PFSK-1 (cell line): ENCODE results near the gene TMIE.

Experiments
- FOXP2 ChIP-seq: optimal IDR thresholded peaks from 2 replicates; pipeline ENCODE3; 2011; ENCODE audit warnings: borderline replicate concordance, control low read depth, inconsistent platforms; ENCODE audit not compliant: insufficient read depth; ENCODE audit errors: extremely low read length, extremely low read depth
- POLR2AphosphoS5 ChIP-seq: IDR thresholded peaks from 2 replicates; pipeline ENCODE4 v1.6.1; 2012; ENCODE audit warnings: low read depth, mild to moderate bottlenecking, control low read depth, low read length, moderate library complexity
- SIN3A ChIP-seq: IDR thresholded peaks from 2 replicates; pipeline ENCODE4 v1.6.1; 2012; ENCODE audit warnings: mild to moderate bottlenecking, low read length, moderate library complexity, borderline replicate concordance; ENCODE audit not compliant: insufficient read depth
- TAF1 ChIP-seq: IDR thresholded peaks from 2 replicates; pipeline ENCODE4 v1.6.1; 2012; ENCODE audit warnings: low read length, control low read depth, borderline replicate concordance; ENCODE audit not compliant: insufficient read depth
- TF ChIP-seq, protein P1 (sequence below), 2 experiments: IDR thresholded peaks; 2 replicates each; pipeline versions ENCODE4 v1.6.1 to v1.8.0; 2011 to 2012; ENCODE audit warnings: low read depth in 2 of 2, low read length in 2 of 2, control low read depth in 1 of 2, inconsistent platforms in 1 of 2, mild to moderate bottlenecking in 1 of 2, moderate library complexity in 1 of 2; ENCODE audit not compliant: insufficient read depth in 1 of 2

DNA sequence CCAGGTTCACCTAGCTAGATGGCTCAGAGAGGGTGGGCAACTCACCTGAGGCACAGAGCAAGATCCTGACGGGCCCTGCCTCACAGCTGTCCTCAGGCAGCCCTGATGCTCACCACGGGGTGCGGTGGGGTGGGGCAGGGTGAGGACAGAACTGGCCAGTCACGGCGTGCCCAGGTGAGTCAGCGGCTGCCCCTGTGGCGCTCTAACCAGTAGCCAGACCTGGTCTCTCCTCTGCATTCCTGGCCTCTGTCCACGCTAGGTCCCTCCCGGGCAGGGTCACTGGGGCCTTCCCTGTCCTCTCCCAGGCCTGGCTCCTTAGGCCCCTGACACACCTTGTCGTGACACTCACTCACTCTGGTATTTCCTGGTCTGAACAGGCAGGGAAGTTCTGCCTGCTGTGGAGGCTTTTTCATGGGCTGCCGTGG, 8.6 kb upstream of the TMIE start:
- TF ChIP-seq POLR2AphosphoS5, result no peak
- TF ChIP-seq SIN3A, result no peak
- TF ChIP-seq, protein P1, sequence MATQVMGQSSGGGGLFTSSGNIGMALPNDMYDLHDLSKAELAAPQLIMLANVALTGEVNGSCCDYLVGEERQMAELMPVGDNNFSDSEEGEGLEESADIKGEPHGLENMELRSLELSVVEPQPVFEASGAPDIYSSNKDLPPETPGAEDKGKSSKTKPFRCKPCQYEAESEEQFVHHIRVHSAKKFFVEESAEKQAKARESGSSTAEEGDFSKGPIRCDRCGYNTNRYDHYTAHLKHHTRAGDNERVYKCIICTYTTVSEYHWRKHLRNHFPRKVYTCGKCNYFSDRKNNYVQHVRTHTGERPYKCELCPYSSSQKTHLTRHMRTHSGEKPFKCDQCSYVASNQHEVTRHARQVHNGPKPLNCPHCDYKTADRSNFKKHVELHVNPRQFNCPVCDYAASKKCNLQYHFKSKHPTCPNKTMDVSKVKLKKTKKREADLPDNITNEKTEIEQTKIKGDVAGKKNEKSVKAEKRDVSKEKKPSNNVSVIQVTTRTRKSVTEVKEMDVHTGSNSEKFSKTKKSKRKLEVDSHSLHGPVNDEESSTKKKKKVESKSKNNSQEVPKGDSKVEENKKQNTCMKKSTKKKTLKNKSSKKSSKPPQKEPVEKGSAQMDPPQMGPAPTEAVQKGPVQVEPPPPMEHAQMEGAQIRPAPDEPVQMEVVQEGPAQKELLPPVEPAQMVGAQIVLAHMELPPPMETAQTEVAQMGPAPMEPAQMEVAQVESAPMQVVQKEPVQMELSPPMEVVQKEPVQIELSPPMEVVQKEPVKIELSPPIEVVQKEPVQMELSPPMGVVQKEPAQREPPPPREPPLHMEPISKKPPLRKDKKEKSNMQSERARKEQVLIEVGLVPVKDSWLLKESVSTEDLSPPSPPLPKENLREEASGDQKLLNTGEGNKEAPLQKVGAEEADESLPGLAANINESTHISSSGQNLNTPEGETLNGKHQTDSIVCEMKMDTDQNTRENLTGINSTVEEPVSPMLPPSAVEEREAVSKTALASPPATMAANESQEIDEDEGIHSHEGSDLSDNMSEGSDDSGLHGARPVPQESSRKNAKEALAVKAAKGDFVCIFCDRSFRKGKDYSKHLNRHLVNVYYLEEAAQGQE (IDR thresholded peaks at IDR 0.05; ENCODE audit: insufficient read depth in 1 of 2, low read depth in 2 of 2, low read length in 2 of 2), result no peak
- no peak for TF ChIP-seq TAF1
- TF ChIP-seq FOXP2, result no peak
